Endothelial cell of umbilical vein (primary cell): ENCODE measurements around the gene PPM1D.

Source experiments
- CTCF ChIP-seq, 2 donors: IDR thresholded peaks; 1 replicate in 1 of 2; 2 replicates in 1 of 2; pipeline ENCODE4 v1.5.1; 2011; ENCODE audit warnings: low read length in 2 of 2, mild to moderate bottlenecking in 2 of 2, moderate library complexity in 2 of 2, control low read depth in 1 of 2, inconsistent platforms in 1 of 2, low read depth in 1 of 2; ENCODE audit not compliant: insufficient read depth in 1 of 2; ENCODE audit errors: extremely low read depth in 1 of 2
- EZH2 ChIP-seq: IDR thresholded peaks from 2 replicates; pipeline ENCODE4 v1.6.1; 2012; ENCODE audit warnings: borderline replicate concordance, low read depth, mild to moderate bottlenecking, moderate library complexity, low read length, inconsistent platforms; ENCODE audit not compliant: severe bottlenecking
- FOS ChIP-seq: IDR thresholded peaks from 2 replicates; pipeline ENCODE4 v1.6.1; 2011; ENCODE audit warnings: mild to moderate bottlenecking, low read length, moderate library complexity, borderline replicate concordance; ENCODE audit not compliant: insufficient read depth
- GATA2 ChIP-seq: IDR thresholded peaks from 2 replicates; pipeline ENCODE4 v1.7.0; 2011; ENCODE audit warnings: low read depth, mild to moderate bottlenecking, moderate library complexity, mixed read lengths, low read length; ENCODE audit not compliant: insufficient read length, insufficient read depth
- JUN ChIP-seq: IDR thresholded peaks from 2 replicates; pipeline ENCODE4 v1.6.1; 2011; ENCODE audit warnings: borderline replicate concordance, low read depth; ENCODE audit not compliant: insufficient read length, insufficient read depth
- MAX ChIP-seq: IDR thresholded peaks from 2 replicates; pipeline ENCODE4 v1.6.1; 2011; ENCODE audit not compliant: insufficient read depth, insufficient read length
- POLR2AphosphoS5 ChIP-seq: IDR thresholded peaks from 2 replicates; pipeline ENCODE4 v1.6.1; 2012; ENCODE audit warnings: low read depth, mild to moderate bottlenecking, control low read depth, low read length, moderate library complexity; ENCODE audit not compliant: insufficient read depth

DNA sequence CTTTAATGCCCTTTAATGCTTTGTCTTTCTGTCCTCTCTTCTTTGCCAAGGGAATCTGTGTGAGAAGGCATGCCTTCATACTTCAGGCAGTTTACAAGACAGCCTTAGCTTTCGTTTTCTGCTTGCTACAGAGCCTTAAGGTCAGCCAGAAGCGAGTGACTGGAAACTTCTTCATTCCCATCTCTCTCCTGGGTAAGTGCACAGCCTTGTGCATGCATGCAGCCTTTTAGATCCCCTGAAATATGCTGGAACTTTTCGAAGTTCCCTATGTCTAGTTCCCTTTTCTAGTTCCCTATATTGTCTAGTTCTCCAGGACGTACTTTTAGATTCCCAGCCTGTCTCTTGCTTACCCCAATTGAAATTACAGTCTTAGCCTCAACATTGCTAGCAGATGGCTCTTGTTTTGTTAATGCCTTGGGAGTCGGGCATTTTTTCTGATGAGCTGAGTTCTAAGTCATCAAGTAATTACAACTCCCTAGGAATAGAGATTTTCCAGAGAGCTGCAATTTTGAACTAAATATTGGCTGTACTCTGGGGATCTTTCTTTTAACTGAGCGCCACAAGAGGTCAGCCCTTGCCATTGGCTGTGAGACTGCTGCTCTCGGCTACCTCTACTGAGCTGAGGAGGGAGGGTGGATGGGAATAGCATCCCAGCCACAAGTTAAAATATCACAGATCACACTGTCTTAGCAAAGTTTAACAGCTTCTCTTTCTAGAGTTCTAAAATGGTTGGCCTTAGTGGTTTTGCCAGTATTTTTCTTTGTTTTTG lies 22.7 kb upstream of the PPM1D start:
- TF ChIP-seq POLR2AphosphoS5 (no peak), EZH2 (no peak), CTCF (IDR thresholded peaks at IDR 0.05; ENCODE audit: extremely low read depth in 1 of 2, insufficient read depth in 1 of 2, low read depth in 1 of 2, low read length in 2 of 2) (no peak), GATA2 (no peak), MAX (no peak), JUN (no peak), FOS (no peak)
